ENCODE measurements around the gene PKN3.
A peak's percentile ranks its signal among the peaks of the same experiment; 100 is the strongest.
"Not testable (repeated sequence)": the region's sequence is repeated elsewhere in the genome, so short reads cannot be mapped to it uniquely, and the experiment has no call there.

Gene PKN3

GRCh38 chr9:128702445-128702948 lies at the start of gene PKN3:
PKN3 (plus strand) TSS chr9:128702503; CDS start chr9:128702916, 413 bp downstream.
- peak; percentile 99 for DNase-seq (ENCODE audit: low spot score)

- no peak for DNase-seq (ENCODE audit: low spot score)
Measured at GRCh38 chr9:128653908-128654307, 48.4 kb upstream of the PKN3 start.

- DNase-seq (ENCODE audit: low spot score), result no peak
Measured at GRCh38 chr9:128654481-128654880, 47.8 kb upstream of the PKN3 start.

GRCh38 chr9:128656416-128657343 lies 45.6 kb upstream of the PKN3 start, which contains the start of gene DYNC2I2:
DYNC2I2 (minus strand) TSS chr9:128656847; CDS start chr9:128656726, 121 bp downstream.
- peak; percentile 98 for DNase-seq (ENCODE audit: low spot score)

GRCh38 chr9:128657344-128657704 lies 45.0 kb upstream of the PKN3 start:
- DNase-seq (ENCODE audit: low spot score), result no peak

GRCh38 chr9:128657796-128658195 lies 44.5 kb upstream of the PKN3 start:
- no peak for DNase-seq (ENCODE audit: low spot score)

- not testable (repeated sequence) for DNase-seq (ENCODE audit: low spot score)
Measured at GRCh38 chr9:128666481-128666941, 35.8 kb upstream of the PKN3 start.

GRCh38 chr9:128669786-128670185 lies 32.5 kb upstream of the PKN3 start:
- DNase-seq (ENCODE audit: low spot score), result no peak

GRCh38 chr9:128675382-128675781 lies 26.9 kb upstream of the PKN3 start:
- no peak for DNase-seq (ENCODE audit: low spot score)

- DNase-seq (ENCODE audit: low spot score), result no peak
Measured at GRCh38 chr9:128677794-128678193, 24.5 kb upstream of the PKN3 start.

GRCh38 chr9:128683340-128684064 lies 18.8 kb upstream of the PKN3 start:
- DNase-seq (ENCODE audit: low spot score), result no peak

GRCh38 chr9:128684065-128684324 lies 18.3 kb upstream of the PKN3 start:
- no peak for DNase-seq (ENCODE audit: low spot score)

GRCh38 chr9:128684325-128685199 lies 17.7 kb upstream of the PKN3 start:
- peak; percentile 88 for DNase-seq (ENCODE audit: low spot score)

GRCh38 chr9:128685636-128686489 lies 16.4 kb upstream of the PKN3 start:
- no peak for DNase-seq (ENCODE audit: low spot score)

GRCh38 chr9:128687453-128687852 lies 14.8 kb upstream of the PKN3 start:
- DNase-seq (ENCODE audit: low spot score), result no peak

GRCh38 chr9:128688501-128689292 lies 13.6 kb upstream of the PKN3 start, which contains the start of gene SET:
SET (plus strand) TSS chr9:128689222; CDS start chr9:128689583, 361 bp downstream.
- DNase-seq (ENCODE audit: low spot score), result peak; percentile 97

GRCh38 chr9:128689293-128689774 lies 13.0 kb upstream of the PKN3 start:
- no peak for DNase-seq (ENCODE audit: low spot score)

- DNase-seq (ENCODE audit: low spot score), result peak; percentile 61
Measured at GRCh38 chr9:128689820-128690683, 12.3 kb upstream of the PKN3 start.

- DNase-seq (ENCODE audit: low spot score), result no peak
Measured at GRCh38 chr9:128690684-128691034, 11.6 kb upstream of the PKN3 start.

Measured in HuH-7 (cell line).